GM19455 (cell line): ENCODE measurements around the gene DCK.
"Not testable (repeated sequence)": the region's sequence is repeated elsewhere in the genome, so short reads cannot be mapped to it uniquely, and the experiment has no call there.

ENCODE experiments used
- ATAC-seq: cut with Tn5 transposase; IDR thresholded peaks from one replicate; pipeline ENCODE4 v1.9.1; 2021; ENCODE audit not compliant: unreplicated experiment

DCK gene

GRCh38 chr4:70999639-71000038, 6.2 kb downstream of the DCK start:
- ATAC-seq, result not testable (repeated sequence)

- ATAC-seq, result not testable (repeated sequence)
Measured at GRCh38 chr4:71001363-71001762, 7.9 kb downstream of the DCK start.

GRCh38 chr4:71004281-71004851, 10.9 kb downstream of the DCK start:
- ATAC-seq, result no peak

GRCh38 chr4:71005025-71005424, 11.6 kb downstream of the DCK start:
- not testable (repeated sequence) for ATAC-seq

- peak; percentile 77 for ATAC-seq
Measured at GRCh38 chr4:71006203-71006907, 12.9 kb downstream of the DCK start.

- ATAC-seq, result no peak
Measured at GRCh38 chr4:71008196-71008595, 14.7 kb downstream of the DCK start.

- no peak for ATAC-seq
Measured at GRCh38 chr4:71009086-71009485, 15.6 kb downstream of the DCK start.

GRCh38 chr4:71009890-71010588, 16.6 kb downstream of the DCK start:
- peak; percentile 70 for ATAC-seq

- no peak for ATAC-seq
Measured at GRCh38 chr4:71011451-71011850, 18.0 kb downstream of the DCK start.

- not testable (repeated sequence) for ATAC-seq
Measured at GRCh38 chr4:71017391-71017790, 23.9 kb downstream of the DCK start.

- ATAC-seq, result no peak
Measured at GRCh38 chr4:71020611-71021010, 27.2 kb downstream of the DCK start.

- ATAC-seq, result no peak
Measured at GRCh38 chr4:71025654-71026053, 32.2 kb downstream of the DCK start.

- no peak for ATAC-seq
Measured at GRCh38 chr4:71026086-71026485, 32.6 kb downstream of the DCK start.

GRCh38 chr4:71027611-71028010, 34.2 kb downstream of the DCK start:
- no peak for ATAC-seq

GRCh38 chr4:71029504-71029903, 36.1 kb downstream of the DCK start:
- no peak for ATAC-seq

GRCh38 chr4:71032106-71032505, 38.7 kb downstream of the DCK start:
- not testable (repeated sequence) for ATAC-seq

GRCh38 chr4:71045256-71045655, 51.8 kb downstream of the DCK start:
- no peak for ATAC-seq

- no peak for ATAC-seq
Measured at GRCh38 chr4:71049395-71049794, 55.9 kb downstream of the DCK start.

GRCh38 chr4:71050809-71051208, 57.4 kb downstream of the DCK start:
- no peak for ATAC-seq

GRCh38 chr4:71052034-71052433, 58.6 kb downstream of the DCK start:
- no peak for ATAC-seq

- no peak for ATAC-seq
Measured at GRCh38 chr4:71052716-71053115, 59.3 kb downstream of the DCK start.

- not testable (repeated sequence) for ATAC-seq
Measured at GRCh38 chr4:71053613-71054012, 60.2 kb downstream of the DCK start.
